Measurements from ENCODE around the gene TASOR. TPM values are rescaled to one million over a fixed set of nuclear protein-coding genes. Genes with fewer than 3 reads are reported as not detected.

TASOR gene
- total RNA-seq, 1 experiment from 2014 or later: 112 TPM

Other genes starting within 250 kb of the TASOR start
- 0.43 and 3.7 TPM in 2 replicates for gene ERC2, start 214.8 kb downstream of the TASOR start, total RNA-seq (2014; rRNA removed; shearing (Covaris generic); ENCODE audit: low replicate concordance)
- gene CCDC66, start 126.1 kb downstream of the TASOR start, total RNA-seq (2014; rRNA removed; shearing (Covaris generic); ENCODE audit: low replicate concordance): 48.8 and 103 TPM in 2 replicates
- gene ARHGEF3, start 118.7 kb upstream of the TASOR start, total RNA-seq (2014; rRNA removed; shearing (Covaris generic); ENCODE audit: low replicate concordance): 4.7 and 7.7 TPM in 2 replicates